H1 (cell line): ENCODE data around the gene KAT8. TPM values are rescaled to one million over a fixed set of nuclear protein-coding genes. Genes with fewer than 3 reads are reported as not detected.

ENCODE experiments used
- CTCF ChIA-PET: fragments of 300-600 bp; sonication (Branson Sonifier 250); formaldehyde crosslinking; loops from one replicate; lab custom pipeline; 2021; ENCODE audit not compliant: partially characterized antibody; lab: Charles Lee
- POLR2A ChIA-PET: fragments of 300-600 bp; sonication (Branson Sonifier 250); formaldehyde crosslinking; loops from one replicate; lab custom pipeline; 2021; ENCODE audit warnings: inconsistent platforms; ENCODE audit not compliant: partially characterized antibody; lab: Charles Lee
- DNase-seq, 2 experiments: peaks; one replicate each; pipeline versions ENCODE4 v3.0.0 to v3.0.0-alpha.2; 2010 to 2022; ENCODE audit warnings: low spot score in 2 of 2, low read depth in 1 of 2, mixed read lengths in 1 of 2
- FAIRE-seq: peaks from 2 replicates; lab custom pipeline; 2011; peaks lifted over from hg19 to GRCh38; lab: Jason Lieb, UNC
- H2AFZ ChIP-seq: 2 replicates; pipeline ENCODE4 v1.8.1; 2012; ENCODE audit warnings: low read length, inconsistent platforms
- H2AK5ac ChIP-seq: 2 replicates; pipeline ENCODE4 v1.6.1; 2013; ENCODE audit warnings: low read depth, low read length
- H2BK120ac ChIP-seq: replicated peaks from 2 replicates; pipeline ENCODE3; 2013; ENCODE audit warnings: low read depth, low read length, inconsistent platforms
- H2BK12ac ChIP-seq: 2 replicates; pipeline ENCODE4 v1.6.1; 2013; ENCODE audit warnings: low read depth, low read length
- H2BK15ac ChIP-seq: 2 replicates; pipeline ENCODE4 v1.6.1; 2013; ENCODE audit warnings: low read length
- H2BK20ac ChIP-seq: 2 replicates; pipeline ENCODE4 v1.6.1; 2013; ENCODE audit warnings: low read length
- H2BK5ac ChIP-seq: 2 replicates; pipeline ENCODE4 v1.6.1; 2013; ENCODE audit warnings: low read depth, low read length
- H3K14ac ChIP-seq: 2 replicates; pipeline ENCODE4 v1.6.1; 2013; ENCODE audit warnings: inconsistent platforms; ENCODE audit not compliant: insufficient read length
- H3K18ac ChIP-seq: 2 replicates; pipeline ENCODE4 v1.6.1; 2013; ENCODE audit warnings: low read length; ENCODE audit errors: extremely low read depth
- H3K23ac ChIP-seq: 2 replicates; pipeline ENCODE4 v1.6.1; 2013; ENCODE audit warnings: inconsistent platforms; ENCODE audit not compliant: insufficient read length
- H3K23me2 ChIP-seq: 2 replicates; pipeline ENCODE4 v1.6.1; 2013; ENCODE audit warnings: low read depth, low read length
- H3K27ac ChIP-seq: 2 replicates; pipeline ENCODE4 v1.6.1; 2011; ENCODE audit warnings: low read depth, low read length, inconsistent platforms
- H3K27me3 ChIP-seq, 4 experiments: replicated peaks in 1 of 4; 1 replicate in 1 of 4; 2 replicates in 3 of 4; pipeline versions ENCODE4 v1.6.1 to v1.8.1; 2011 to 2013; ENCODE audit warnings: low read length in 3 of 4, mild to moderate bottlenecking in 3 of 4, inconsistent platforms in 2 of 4, mixed read lengths in 2 of 4, moderate library complexity in 1 of 4; ENCODE audit not compliant: control insufficient read depth in 3 of 4, insufficient read depth in 3 of 4; ENCODE audit errors: extremely low read depth in 1 of 4
- H3K36me3 ChIP-seq, 4 experiments: 2 replicates each; pipeline versions ENCODE4 v1.6.1 to v1.8.1; 2011 to 2013; ENCODE audit warnings: mild to moderate bottlenecking in 4 of 4, low read length in 3 of 4, moderate library complexity in 2 of 4, control low read depth in 1 of 4, inconsistent platforms in 1 of 4; ENCODE audit not compliant: insufficient read depth in 4 of 4, control insufficient read depth in 2 of 4
- H3K4ac ChIP-seq: replicated peaks from 2 replicates; pipeline ENCODE3; 2013; ENCODE audit warnings: low read length, low read depth, mixed read lengths, inconsistent platforms; ENCODE audit not compliant: insufficient read length
- H3K4me1 ChIP-seq, 4 experiments: replicated peaks in 1 of 4; 1 replicate in 1 of 4; 2 replicates in 3 of 4; pipeline versions ENCODE4 v1.6.1 to v1.8.1; 2011 to 2013; ENCODE audit warnings: low read length in 3 of 4, inconsistent platforms in 2 of 4, mixed read lengths in 1 of 4; ENCODE audit not compliant: insufficient read depth in 4 of 4, control insufficient read depth in 3 of 4
- H3K4me2 ChIP-seq, 2 experiments: 2 replicates each; pipeline versions ENCODE4 v1.6.1 to v1.8.1; 2011 to 2013; ENCODE audit warnings: low read depth in 2 of 2, low read length in 2 of 2, control low read depth in 1 of 2, inconsistent platforms in 1 of 2, mild to moderate bottlenecking in 1 of 2; ENCODE audit not compliant: insufficient read depth in 1 of 2
- H3K4me3 ChIP-seq, 4 experiments: fragments of 200-600, 300-600 bp in 1 of 4; sonication (generic), shearing (Covaris generic), sonication (Bioruptor Twin) in 1 of 4; 2 replicates each; pipeline versions ENCODE4 v1.5.1 to v1.8.1; 2011 to 2016; ENCODE audit warnings: low read length in 4 of 4, low read depth in 3 of 4, control low read depth in 2 of 4, inconsistent platforms in 2 of 4, mild to moderate bottlenecking in 2 of 4, mixed read lengths in 1 of 4, moderate library complexity in 1 of 4; ENCODE audit not compliant: insufficient read depth in 2 of 4; ENCODE audit errors: extremely low read depth in 1 of 4
- H3K56ac ChIP-seq: replicated peaks from 2 replicates; pipeline ENCODE3; 2013; ENCODE audit warnings: low read depth, mild to moderate bottlenecking, mixed read lengths, low read length, inconsistent platforms; ENCODE audit not compliant: insufficient read length
- H3K79me1 ChIP-seq: 2 replicates; pipeline ENCODE4 v1.6.1; 2013; ENCODE audit warnings: low read depth, low read length, control low read depth
- H3K79me2 ChIP-seq, 2 experiments: 2 replicates each; pipeline versions ENCODE4 v1.6.1 to v1.8.1; 2012 to 2013; ENCODE audit warnings: low read length in 2 of 2, mild to moderate bottlenecking in 2 of 2, inconsistent platforms in 1 of 2; ENCODE audit not compliant: insufficient read depth in 2 of 2, control insufficient read depth in 1 of 2
- H3K9ac ChIP-seq, 4 experiments: replicated peaks in 1 of 4; 1 replicate in 1 of 4; 2 replicates in 3 of 4; pipeline versions ENCODE4 v1.6.1 to v1.8.1; 2011 to 2013; ENCODE audit warnings: low read depth in 3 of 4, low read length in 3 of 4, control low read depth in 2 of 4, mild to moderate bottlenecking in 2 of 4, moderate library complexity in 2 of 4, inconsistent platforms in 1 of 4; ENCODE audit errors: extremely low read depth in 1 of 4
- H3K9me3 ChIP-seq, 2 experiments: 2 replicates each; pipeline versions ENCODE4 v1.6.1 to v1.8.1; 2012 to 2013; ENCODE audit warnings: mild to moderate bottlenecking in 2 of 2, moderate library complexity in 2 of 2, control low read depth in 1 of 2, inconsistent platforms in 1 of 2, low read depth in 1 of 2, low read length in 1 of 2, mixed read lengths in 1 of 2; ENCODE audit not compliant: insufficient read depth in 2 of 2
- H4K20me1 ChIP-seq, 2 experiments: replicated peaks in 1 of 2; 2 replicates each; pipeline versions ENCODE3 to v1.8.1; 2011 to 2013; ENCODE audit warnings: inconsistent platforms in 2 of 2, low read length in 2 of 2, mild to moderate bottlenecking in 1 of 2; ENCODE audit not compliant: insufficient read depth in 2 of 2, control insufficient read depth in 1 of 2
- H4K5ac ChIP-seq: 2 replicates; pipeline ENCODE4 v1.6.1; 2013; ENCODE audit warnings: low read length, low read depth, mixed read lengths, inconsistent platforms; ENCODE audit not compliant: insufficient read length
- H4K8ac ChIP-seq: 2 replicates; pipeline ENCODE4 v1.8.0; 2013; ENCODE audit warnings: mild to moderate bottlenecking, moderate library complexity, low read length, inconsistent platforms; ENCODE audit not compliant: insufficient read depth; ENCODE audit errors: extremely low read depth
- H4K91ac ChIP-seq: replicated peaks from 2 replicates; pipeline ENCODE3; 2013; ENCODE audit warnings: low read length, mixed read lengths, inconsistent platforms; ENCODE audit not compliant: insufficient read length
- KDM1A ChIP-seq: fragments of 200-600, 300-600 bp; sonication (generic); IDR thresholded peaks from 2 replicates; pipeline ENCODE4 v1.7.1; 2016; ENCODE audit warnings: mild to moderate bottlenecking, low read length, borderline replicate concordance
- WGBS, 2 experiments: shearing (Covaris generic) in 1 of 2; methylation state at CpG; one replicate each; pipeline versions ENCODE4 v1.1.6 to v1.1.7; 2013 to 2015; ENCODE audit warnings: low lambda C conversion rate in 2 of 2, mixed read lengths in 2 of 2, inconsistent platforms in 1 of 2, low coverage in 1 of 2, missing lambda C conversion rate in 1 of 2; ENCODE audit not compliant: insufficient replicate concordance in 2 of 2, insufficient coverage in 1 of 2, insufficient read length in 1 of 2; ENCODE audit errors: extremely low coverage in 1 of 2, missing lambda C conversion rate in 1 of 2; 5-methylcytosine and 5-hydroxymethylcytosine counted together
- polyA plus RNA-seq, 7 experiments: library from polyadenylated mRNA; depleted of rRNA in 3 of 7; stranded (reverse) in 5 of 7; unstranded in 2 of 7; fragments of >200 nt in 5 of 7; fragments of 200-250 nt in 2 of 7; gene quantifications; 1 replicate in 5 of 7; 2 replicates in 1 of 7; 4 replicates in 1 of 7; pipeline versions ENCODE4 v1.2.1 to v1.2.3, GENCODE V29; 2011 to 2013; ENCODE audit warnings: missing spikeins in 2 of 7, mixed read lengths in 2 of 7
- total RNA-seq: library from RNA; stranded (reverse); fragmentation: NEBNext Ultra II Directional; extraction: Animal tissue kit (Norgen Biotek cat#: 25700); gene quantifications from 2 replicates; pipeline ENCODE4 v1.2.1, GENCODE V29; 2021

KAT8 gene
- total and polyA plus RNA-seq, 2 of the 8 experiments (the other 6 are each of a cell fraction or from before 2014, with no cell fraction given) = 52.6 to 61.6 TPM

- H2BK12ac ChIP-seq = no peak overlapping the region
- DNase-seq = no peak
- no peak overlapping the region for H3K4ac ChIP-seq
- no peaks in the 10 kb centered on the region for H3K79me2 ChIP-seq
- H3K56ac ChIP-seq = no peak overlapping the region
- ChIA-PET CTCF (interaction anchor here (0.7 to 1.9 kb wide), 3 partner anchors 32 to 325 kb away, joined by 3 to 5 read pairs (median 3); no protein-coding TSS in a partner anchor), POLR2A (interaction anchor here (0.9 to 34.9 kb wide), 4 partner anchors 5 to 64 kb away, joined by 3 to 713 read pairs (median 361); partner anchors contain the start of genes BCKDK, FUS, KAT8 and PRSS36)
- H2BK15ac ChIP-seq = no peak overlapping the region
- no peak overlapping the region for H3K4me2 ChIP-seq
- peaks cover 5 to 21% (median 15%) of the 10 kb centered on the region in 4 experiments; a peak in 7 of 8 replicates for H3K36me3 ChIP-seq
- no peak overlapping the region for H2BK120ac ChIP-seq
- no peak overlapping the region for H2AFZ ChIP-seq
- H2BK20ac ChIP-seq = no peak overlapping the region
- 86% methylated on average over 3 of the region's 3 CpGs; no CpG with 5 or more reads in 1 of the 2 experiments for WGBS, 2 experiments
- H2BK5ac ChIP-seq = no peak overlapping the region
- no peaks in the 10 kb centered on the region for H3K23me2 ChIP-seq
- H3K18ac ChIP-seq = no peak overlapping the region
- no peaks in the 10 kb centered on the region; the same call in 1 of the 2 replicates for H3K79me1 ChIP-seq
- H3K27ac ChIP-seq = no peak overlapping the region
- H3K9me3 ChIP-seq = no peaks in the 10 kb centered on the region
- FAIRE-seq = no peak
- no peaks in the 10 kb centered on the region for H4K20me1 ChIP-seq
- H3K14ac ChIP-seq = no peak overlapping the region
- H4K8ac ChIP-seq = no peak overlapping the region
- H3K23ac ChIP-seq = no peak overlapping the region
- H3K4me1 ChIP-seq = peaks cover 0 to 8% (median 6%) of the 10 kb centered on the region in 4 experiments; a peak in 6 of 7 replicates
- H2AK5ac ChIP-seq = no peak overlapping the region
- H3K27me3 ChIP-seq = no peaks in the 10 kb centered on the region
- TF ChIP-seq KDM1A = no peak
- no peak overlapping the region for H3K4me3 ChIP-seq
- H4K5ac ChIP-seq = no peak overlapping the region
- no peak overlapping the region for H3K9ac ChIP-seq
- no peak overlapping the region for H4K91ac ChIP-seq
Measured at GRCh38 chr16:31125844-31126243, 8.4 kb downstream of the KAT8 start.
